Measurements from ENCODE around the gene ABCC3. TPM values are rescaled to one million over a fixed set of nuclear protein-coding genes. Genes with fewer than 3 reads are reported as not detected.

Gene ABCC3
- total RNA-seq, 1 donor from 2014 or later: 0.16 TPM

- DNase-seq: no peak
These were observed 30.2 kb upstream of the ABCC3 start for GRCh38 chr17:50604513-50604912.

- DNase-seq: no peak
These were observed 29.3 kb upstream of the ABCC3 start for GRCh38 chr17:50605429-50605828.

- no peak for DNase-seq
These were observed 27.0 kb upstream of the ABCC3 start for GRCh38 chr17:50607522-50608175.

GRCh38 chr17:50608700-50609379, 25.8 kb upstream of the ABCC3 start:
- no peak for DNase-seq

- DNase-seq: no peak
These were observed 25.2 kb upstream of the ABCC3 start for GRCh38 chr17:50609380-50610074.

GRCh38 chr17:50611634-50612033, 23.0 kb upstream of the ABCC3 start:
- DNase-seq: no peak

- no peak for DNase-seq
These were observed 22.4 kb upstream of the ABCC3 start for GRCh38 chr17:50612281-50612680.

- no peak for DNase-seq
These were observed 21.4 kb upstream of the ABCC3 start for GRCh38 chr17:50613007-50613992.

GRCh38 chr17:50614471-50615051, 20.1 kb upstream of the ABCC3 start:
- no peak for DNase-seq

DNA sequence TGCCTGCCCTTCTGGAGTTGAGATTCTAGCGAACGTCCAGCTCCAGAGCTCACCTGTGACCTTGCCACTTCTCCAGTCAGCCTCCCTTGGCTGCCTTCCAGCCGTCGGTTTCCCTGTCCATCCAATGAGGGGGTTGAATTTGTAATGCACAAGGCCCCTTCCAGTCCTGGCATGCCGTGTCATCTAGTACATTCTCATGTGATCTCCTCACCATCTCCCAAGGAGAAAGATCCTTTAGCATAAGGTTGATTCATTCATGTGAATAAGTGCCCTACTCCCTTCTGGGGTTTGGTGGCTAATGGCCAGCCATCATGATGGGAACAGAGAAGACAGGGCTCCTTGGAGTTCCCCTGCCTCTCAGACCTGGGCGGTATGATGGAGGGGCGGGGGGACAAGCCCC, 18.9 kb upstream of the ABCC3 start:
- DNase-seq: no peak

DNA sequence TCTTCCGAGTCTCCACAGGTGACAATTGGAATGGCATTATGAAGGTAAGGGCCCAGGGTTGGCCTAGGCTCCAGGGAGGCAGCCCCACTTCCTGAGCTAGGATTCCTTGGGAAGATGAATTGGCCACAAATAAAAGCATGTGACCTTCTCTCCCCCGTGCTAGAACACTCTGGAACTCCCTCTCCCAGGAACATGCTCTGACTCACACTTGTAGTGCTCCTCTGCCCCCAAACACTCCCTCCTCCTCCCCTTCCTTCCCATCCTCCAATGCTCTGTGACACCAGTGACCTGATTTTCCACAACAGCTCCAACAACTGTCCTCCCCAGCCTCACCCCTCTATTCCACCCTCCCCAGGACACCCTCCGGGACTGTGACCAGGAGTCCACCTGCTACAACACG, 16.4 kb upstream of the ABCC3 start:
- DNase-seq: no peak

- no peak for DNase-seq
These were observed 15.7 kb upstream of the ABCC3 start for GRCh38 chr17:50618941-50619340.

- DNase-seq: no peak
These were observed 15.2 kb upstream of the ABCC3 start for GRCh38 chr17:50619489-50619888.

DNA sequence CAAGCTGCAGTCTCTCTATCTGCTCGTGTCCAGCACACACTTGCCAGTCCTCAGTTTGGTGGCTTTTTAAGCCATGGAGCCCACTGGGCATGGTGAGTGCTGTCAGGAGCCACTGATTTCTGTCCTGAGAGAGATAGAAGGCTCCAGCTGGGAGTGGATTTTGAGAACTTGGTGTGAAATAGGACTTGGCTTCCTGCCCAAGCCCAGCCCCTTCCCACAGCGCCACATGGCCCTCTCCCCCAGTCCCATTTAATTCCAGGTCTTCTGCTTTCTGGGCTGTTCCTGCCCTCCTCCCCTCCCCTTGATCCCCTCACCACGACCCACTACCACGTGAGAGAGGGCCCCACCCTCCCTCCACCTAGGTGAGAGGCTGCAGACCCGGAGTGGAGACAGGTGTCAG, 14.4 kb upstream of the ABCC3 start:
- DNase-seq: no peak

- peak; percentile 25 for DNase-seq
These were observed 13.8 kb upstream of the ABCC3 start for GRCh38 chr17:50620858-50621257.

DNA sequence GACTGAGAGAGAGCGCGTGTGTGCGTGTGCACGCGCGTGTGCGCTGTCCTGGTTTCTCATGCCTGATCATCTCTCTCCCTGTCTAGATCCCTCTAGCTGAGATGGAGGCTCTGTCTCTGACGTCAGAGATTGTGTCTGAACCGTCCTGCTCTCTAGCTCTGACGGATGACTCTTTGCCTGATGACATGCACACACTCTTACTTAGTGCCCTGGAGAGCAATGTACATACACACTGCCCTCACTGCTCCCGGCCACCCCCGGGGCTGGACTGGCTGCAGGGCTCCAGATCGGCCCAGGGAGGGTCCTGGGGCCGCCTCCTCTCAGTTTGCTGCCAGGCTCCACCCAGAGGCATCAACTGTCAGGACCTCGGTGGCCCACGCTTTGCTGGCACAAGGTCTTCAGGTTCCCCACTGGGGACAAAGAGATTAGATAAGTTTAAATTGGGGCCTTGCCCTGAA, 13.1 kb upstream of the ABCC3 start:
- DNase-seq: peak; percentile 61

- DNase-seq: no peak
These were observed 10.3 kb upstream of the ABCC3 start for GRCh38 chr17:50624321-50624934.

DNA sequence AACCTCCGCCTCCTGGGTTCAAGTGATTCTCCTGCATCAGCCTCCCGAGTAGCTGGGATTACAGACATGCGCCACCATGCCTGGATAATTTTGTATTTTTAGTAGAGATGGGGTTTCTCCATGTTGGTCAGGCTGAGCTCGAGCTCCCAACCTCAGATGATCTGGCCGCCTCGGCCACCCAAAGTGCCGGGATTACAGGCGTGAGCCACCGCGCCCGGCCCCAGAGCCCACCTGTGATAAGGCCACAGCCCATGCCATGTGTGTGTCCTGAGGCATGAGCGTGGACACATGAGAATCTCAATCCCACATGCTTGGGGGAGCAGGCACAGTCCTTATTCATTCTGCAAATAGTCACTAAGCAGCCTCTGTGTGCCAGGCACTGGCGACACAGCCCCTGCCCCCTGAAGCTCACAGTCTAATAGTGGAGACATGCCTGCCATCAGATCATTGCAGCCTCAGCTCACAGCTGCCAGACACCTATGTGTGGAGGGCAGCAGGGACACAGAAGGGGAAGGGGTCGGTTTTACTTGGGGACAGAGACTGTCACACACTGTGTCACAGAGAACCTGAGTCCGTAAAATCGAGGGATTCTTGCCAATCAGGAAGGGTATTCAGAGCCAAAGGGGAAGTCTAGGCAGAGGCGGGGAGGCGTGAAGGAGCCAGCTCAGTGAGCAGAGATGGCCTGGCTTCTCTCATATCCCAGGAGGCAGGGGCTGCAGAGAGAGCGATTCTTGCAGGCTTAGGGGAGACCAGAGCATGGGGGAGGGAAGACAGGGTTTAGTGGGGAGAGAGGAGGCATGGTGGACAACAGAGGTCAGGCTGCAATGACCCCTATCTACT, 9.4 kb upstream of the ABCC3 start:
- no peak for DNase-seq

GRCh38 chr17:50626037-50626574, 8.6 kb upstream of the ABCC3 start:
- peak; percentile 34 for DNase-seq

All from occipital lobe (tissue), 2 donors.